ENCODE measurements around the gene MRTFA.
A peak's percentile ranks its signal among the peaks of the same experiment; 100 is the strongest.
"Not testable (repeated sequence)": the region's sequence is repeated elsewhere in the genome, so short reads cannot be mapped to it uniquely, and the experiment has no call there.

MRTFA gene

GRCh38 chr22:40534379-40535188 is 101.9 kb downstream of the MRTFA start:
- CTCF ChIA-PET, result interaction anchor here (1.1 to 2.4 kb wide), 8 partner anchors 10 to 112 kb away, joined by 3 to 17 read pairs (median 4); no protein-coding TSS in a partner anchor
- Mint-ChIP-seq H3K9me3 (no peaks in the 10 kb centered on the region), H3K4me3 (peak overlapping the region; percentile 78), H3K36me3 (peaks cover 7% of the 10 kb centered on the region), H3K27me3 (no peaks in the 10 kb centered on the region), H3K27ac (peak overlapping the region; percentile 80), H3K4me1 (peaks cover 56% of the 10 kb centered on the region)
- DNase-seq, result no peak

GRCh38 chr22:40533712-40534378 is 102.7 kb downstream of the MRTFA start:
- H3K9me3 Mint-ChIP-seq, result no peaks in the 10 kb centered on the region
- peak overlapping the region; percentile 78 for H3K4me3 Mint-ChIP-seq
- CTCF ChIA-PET, result interaction anchor here (1.1 to 2.4 kb wide), 9 partner anchors 9 to 113 kb away, joined by 3 to 17 read pairs (median 4); partner anchors contain the start of gene MRTFA
- peaks cover 7% of the 10 kb centered on the region for H3K36me3 Mint-ChIP-seq
- peaks cover 57% of the 10 kb centered on the region for H3K4me1 Mint-ChIP-seq
- DNase-seq, result peak; percentile 73
- H3K27me3 Mint-ChIP-seq, result no peaks in the 10 kb centered on the region
- H3K27ac Mint-ChIP-seq, result peak overlapping the region; percentile 80

DNA sequence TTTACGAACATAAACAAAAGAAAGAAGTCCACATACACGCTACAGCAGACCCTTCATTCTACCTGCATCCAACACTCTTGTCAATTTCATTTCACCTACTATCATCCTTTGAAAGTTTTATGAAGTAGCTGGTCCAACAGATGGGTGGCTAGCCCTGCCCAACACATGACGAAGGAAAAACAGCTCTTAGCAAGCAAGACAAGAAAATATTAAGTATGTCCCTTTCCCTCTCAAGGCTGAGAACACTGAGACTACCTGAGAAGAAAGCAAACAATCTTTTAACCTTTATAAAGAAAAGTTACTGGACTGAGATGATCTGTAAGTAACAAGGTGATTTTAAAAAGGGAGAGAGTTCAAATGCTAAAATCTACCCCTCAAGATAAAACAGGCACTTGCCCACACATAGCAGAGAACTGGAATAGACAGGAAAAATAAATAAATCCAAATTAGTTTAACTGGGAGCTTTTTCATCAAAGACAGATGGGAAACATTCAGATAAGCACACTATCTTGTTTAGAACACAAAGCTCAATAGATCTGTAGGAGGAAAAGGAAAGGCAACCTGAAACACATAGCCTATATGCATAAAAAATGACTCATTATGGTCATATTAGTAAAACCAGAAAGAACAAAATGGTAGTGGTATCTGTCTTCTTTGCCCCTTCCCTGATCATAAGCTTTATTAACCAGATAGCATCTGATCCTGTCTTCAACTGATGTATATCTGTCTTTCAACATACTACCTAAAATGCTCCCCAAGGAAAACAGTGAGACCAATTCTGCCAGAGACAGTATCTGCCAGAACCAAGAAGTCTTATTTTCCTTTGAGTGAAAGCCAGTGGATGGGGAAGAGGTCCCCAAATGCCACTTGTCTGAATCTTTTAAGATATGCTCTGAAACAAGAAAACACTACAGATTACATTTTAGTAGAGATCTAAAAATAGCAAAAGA is 104.3 kb downstream of the MRTFA start:
- Mint-ChIP-seq H3K27ac (peak overlapping the region; percentile 21), H3K9me3 (no peaks in the 10 kb centered on the region), H3K4me3 (peak overlapping the region; percentile 78), H3K27me3 (no peaks in the 10 kb centered on the region), H3K4me1 (peaks cover 59% of the 10 kb centered on the region), H3K36me3 (peaks cover 7% of the 10 kb centered on the region)
- no peak for DNase-seq
- CTCF ChIA-PET, result interaction anchor here (0.6 to 3.2 kb wide), 5 partner anchors 19 to 151 kb away, joined by 3 to 19 read pairs (median 9); partner anchors contain the start of gene MRTFA

DNA sequence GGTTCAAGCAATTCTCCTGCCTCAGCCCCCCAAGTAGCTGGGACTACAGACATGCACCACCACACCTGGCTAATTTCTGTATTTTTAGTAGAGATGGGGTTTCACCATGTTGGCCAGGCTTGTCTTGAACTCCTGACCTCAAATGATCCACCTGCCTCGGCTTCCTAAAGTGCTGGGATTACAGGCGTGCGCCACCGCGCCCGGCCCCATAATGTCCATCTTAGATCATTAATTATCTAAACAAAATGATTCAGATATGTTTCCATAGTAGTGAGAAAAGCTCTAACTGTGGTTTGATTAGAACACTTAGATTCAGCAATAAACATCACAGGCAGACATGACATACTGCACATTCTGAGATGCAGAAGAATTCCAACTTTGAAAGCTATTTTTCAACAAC is 106.1 kb downstream of the MRTFA start:
- not testable (repeated sequence) for H3K4me3 Mint-ChIP-seq, H3K27me3 Mint-ChIP-seq, DNase-seq, H3K9me3 Mint-ChIP-seq, H3K27ac Mint-ChIP-seq, H3K36me3 Mint-ChIP-seq
- CTCF ChIA-PET, result interaction anchor here (2.8 to 3.2 kb wide), 2 partner anchors 94 to 115 kb away, joined by 11 to 19 read pairs; no protein-coding TSS in a partner anchor
- H3K4me1 Mint-ChIP-seq, result peaks cover 59% of the 10 kb centered on the region

GRCh38 chr22:40529821-40530220 is 106.7 kb downstream of the MRTFA start:
- H3K4me1 Mint-ChIP-seq, result peaks cover 55% of the 10 kb centered on the region
- no peaks in the 10 kb centered on the region for H3K9me3 Mint-ChIP-seq
- H3K27ac Mint-ChIP-seq, result no peak overlapping the region
- peaks cover 6% of the 10 kb centered on the region for H3K36me3 Mint-ChIP-seq
- no peak for DNase-seq
- CTCF ChIA-PET, result interaction anchor here (0.6 to 3.2 kb wide), 3 partner anchors 93 to 369 kb away, joined by 3 to 19 read pairs (median 11); no protein-coding TSS in a partner anchor
- H3K27me3 Mint-ChIP-seq, result no peaks in the 10 kb centered on the region
- H3K4me3 Mint-ChIP-seq, result no peak overlapping the region

DNA sequence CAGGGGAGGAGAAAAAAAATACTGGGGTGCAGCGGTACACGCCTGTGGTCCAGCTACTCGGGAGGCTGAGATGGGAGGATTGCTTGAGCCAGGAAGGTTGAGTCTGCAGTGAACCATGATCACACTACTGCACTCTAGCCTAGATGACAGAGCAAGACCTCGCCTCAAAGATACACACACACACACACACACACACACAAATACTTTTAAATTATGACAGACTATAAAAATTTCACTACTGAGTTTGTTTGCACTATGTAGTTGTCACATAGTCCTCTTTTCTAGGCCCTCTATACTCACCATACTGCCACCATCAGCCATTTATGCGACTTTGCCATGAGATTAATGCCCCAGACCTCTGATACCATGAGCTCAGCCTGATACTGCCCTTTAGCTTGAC is 109.6 kb downstream of the MRTFA start:
- no peak for DNase-seq
- Mint-ChIP-seq H3K4me1 (peaks cover 32% of the 10 kb centered on the region), H3K36me3 (peaks cover 11% of the 10 kb centered on the region), H3K27me3 (no peaks in the 10 kb centered on the region), H3K4me3 (no peak overlapping the region), H3K9me3 (no peaks in the 10 kb centered on the region), H3K27ac (no peak overlapping the region)
- CTCF ChIA-PET, result interaction anchor here (1.9 to 7.8 kb wide), 2 partner anchors 103 to 118 kb away, joined by 4 to 127 read pairs; no protein-coding TSS in a partner anchor

DNA sequence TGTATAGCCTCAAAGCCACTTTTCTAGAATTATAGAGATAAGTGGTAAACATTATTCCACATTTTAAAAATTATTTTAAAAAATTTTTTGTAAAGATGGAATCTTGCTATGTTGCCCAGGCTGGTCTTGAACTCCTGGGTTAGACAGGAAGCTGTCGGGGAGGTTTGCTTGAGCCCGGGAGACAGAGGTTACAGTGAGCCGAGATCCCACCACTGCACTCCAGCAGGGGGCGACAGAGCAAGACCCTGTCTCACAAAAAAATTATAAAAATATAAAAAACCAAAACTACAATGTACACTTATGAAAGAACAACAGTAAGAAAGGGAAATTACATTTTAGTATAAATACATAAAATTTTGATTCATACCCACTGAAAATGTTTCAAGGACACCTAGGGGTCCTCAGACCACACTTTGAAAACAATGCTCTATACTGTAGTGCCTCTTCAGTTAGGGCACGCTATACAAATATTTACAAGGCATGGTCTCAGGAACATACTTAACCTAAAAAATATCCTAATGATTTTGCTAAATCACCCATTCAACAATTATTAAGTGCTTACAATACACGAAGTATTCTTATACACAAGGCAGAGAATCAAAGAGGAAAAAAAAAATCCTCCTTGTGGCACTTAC is 111.2 kb downstream of the MRTFA start:
- Mint-ChIP-seq H3K4me1 (peaks cover 20% of the 10 kb centered on the region), H3K36me3 (peaks cover 9% of the 10 kb centered on the region), H3K9me3 (no peaks in the 10 kb centered on the region), H3K27me3 (no peaks in the 10 kb centered on the region), H3K4me3 (no peak overlapping the region), H3K27ac (no peak overlapping the region)
- CTCF ChIA-PET, result interaction anchor here (0.6 to 7.8 kb wide), 12 partner anchors 9 to 374 kb away, joined by 3 to 127 read pairs (median 6); no protein-coding TSS in a partner anchor
- peak; percentile 81 for DNase-seq

- H3K36me3 Mint-ChIP-seq, result peaks cover 9% of the 10 kb centered on the region
- CTCF ChIA-PET, result interaction anchor here (0.6 to 7.8 kb wide), 16 partner anchors 10 to 374 kb away, joined by 3 to 127 read pairs (median 5); partner anchors contain the start of gene MRTFA
- H3K9me3 Mint-ChIP-seq, result no peaks in the 10 kb centered on the region
- H3K27ac Mint-ChIP-seq, result no peak overlapping the region
- DNase-seq, result no peak
- no peaks in the 10 kb centered on the region for H3K27me3 Mint-ChIP-seq
- H3K4me1 Mint-ChIP-seq, result peaks cover 22% of the 10 kb centered on the region
- H3K4me3 Mint-ChIP-seq, result no peak overlapping the region
Measured at GRCh38 chr22:40524392-40525249, 111.9 kb downstream of the MRTFA start.

- H3K27ac Mint-ChIP-seq, result no peak overlapping the region
- no peak for DNase-seq
- CTCF ChIA-PET, result interaction anchor here (7.8 kb wide), 1 partner anchor 123 kb away, joined by 127 read pairs; no protein-coding TSS in a partner anchor
- H3K9me3 Mint-ChIP-seq, result no peaks in the 10 kb centered on the region
- peaks cover 23% of the 10 kb centered on the region for H3K36me3 Mint-ChIP-seq
- H3K4me3 Mint-ChIP-seq, result no peak overlapping the region
- H3K4me1 Mint-ChIP-seq, result peaks cover 43% of the 10 kb centered on the region
- no peaks in the 10 kb centered on the region for H3K27me3 Mint-ChIP-seq
Measured at GRCh38 chr22:40522141-40522540, 114.4 kb downstream of the MRTFA start.

DNA sequence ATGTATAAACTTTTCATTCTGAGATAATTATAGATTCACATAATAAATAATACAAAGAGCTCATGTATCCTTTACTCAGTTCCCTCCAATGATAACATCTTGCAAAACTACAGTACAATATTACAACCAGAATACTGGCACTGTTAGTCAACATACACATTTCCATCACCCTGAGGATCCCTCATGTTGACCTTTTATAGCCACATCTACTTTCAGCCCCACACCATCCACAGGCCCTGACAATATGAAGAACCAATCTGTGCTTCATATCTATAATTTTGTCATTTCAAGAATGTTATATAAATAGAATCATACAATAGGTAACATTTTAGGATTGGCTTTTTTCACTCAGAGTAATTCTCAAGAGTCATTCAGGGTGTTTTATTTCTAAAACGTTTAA is 115.5 kb downstream of the MRTFA start:
- Mint-ChIP-seq H3K4me3 (no peak overlapping the region), H3K27me3 (no peaks in the 10 kb centered on the region), H3K4me1 (peaks cover 45% of the 10 kb centered on the region), H3K36me3 (peaks cover 24% of the 10 kb centered on the region), H3K27ac (no peak overlapping the region), H3K9me3 (no peaks in the 10 kb centered on the region)
- CTCF ChIA-PET, result interaction anchor here (0.9 kb wide), 2 partner anchors 13 to 125 kb away, joined by 3 read pairs; no protein-coding TSS in a partner anchor
- no peak for DNase-seq

- H3K27me3 Mint-ChIP-seq, result no peaks in the 10 kb centered on the region
- peaks cover 43% of the 10 kb centered on the region for H3K4me1 Mint-ChIP-seq
- CTCF ChIA-PET, result interaction anchor here (0.9 kb wide), 2 partner anchors 13 to 125 kb away, joined by 3 read pairs; no protein-coding TSS in a partner anchor
- no peak for DNase-seq
- no peak overlapping the region for H3K4me3 Mint-ChIP-seq
- no peaks in the 10 kb centered on the region for H3K9me3 Mint-ChIP-seq
- H3K36me3 Mint-ChIP-seq, result peaks cover 22% of the 10 kb centered on the region
- no peak overlapping the region for H3K27ac Mint-ChIP-seq
Measured at GRCh38 chr22:40520562-40520961, 116.0 kb downstream of the MRTFA start.

DNA sequence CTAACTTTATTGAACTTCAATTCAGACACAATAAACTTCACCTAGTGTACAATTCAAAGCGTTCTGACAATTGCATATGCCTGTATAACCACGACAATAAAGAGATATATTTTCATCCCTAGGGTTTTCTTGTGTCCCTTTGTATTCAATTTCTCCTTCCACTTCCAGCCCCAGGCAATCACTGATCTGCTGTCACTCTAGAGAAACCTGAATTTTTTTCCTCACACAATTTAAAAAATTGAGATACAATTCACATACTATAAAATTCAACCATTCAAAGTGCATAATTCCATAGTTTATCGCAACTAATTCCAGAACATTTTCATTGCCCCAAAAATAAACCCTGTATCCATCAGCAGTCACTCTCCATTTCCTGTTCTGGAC is 116.6 kb downstream of the MRTFA start:
- CTCF ChIA-PET, result no interaction called here
- peaks cover 21% of the 10 kb centered on the region for H3K36me3 Mint-ChIP-seq
- H3K27me3 Mint-ChIP-seq, result no peaks in the 10 kb centered on the region
- no peak for DNase-seq
- peak overlapping the region; percentile 0 for H3K27ac Mint-ChIP-seq
- H3K9me3 Mint-ChIP-seq, result no peaks in the 10 kb centered on the region
- H3K4me1 Mint-ChIP-seq, result peaks cover 41% of the 10 kb centered on the region
- H3K4me3 Mint-ChIP-seq, result no peak overlapping the region
